ENCODE measurements around the gene THOC6. TPM values are rescaled to one million over a fixed set of nuclear protein-coding genes. Genes with fewer than 3 reads are reported as not detected.

THOC6 gene
- total RNA-seq, 1 donor = 28.1 TPM

DNA sequence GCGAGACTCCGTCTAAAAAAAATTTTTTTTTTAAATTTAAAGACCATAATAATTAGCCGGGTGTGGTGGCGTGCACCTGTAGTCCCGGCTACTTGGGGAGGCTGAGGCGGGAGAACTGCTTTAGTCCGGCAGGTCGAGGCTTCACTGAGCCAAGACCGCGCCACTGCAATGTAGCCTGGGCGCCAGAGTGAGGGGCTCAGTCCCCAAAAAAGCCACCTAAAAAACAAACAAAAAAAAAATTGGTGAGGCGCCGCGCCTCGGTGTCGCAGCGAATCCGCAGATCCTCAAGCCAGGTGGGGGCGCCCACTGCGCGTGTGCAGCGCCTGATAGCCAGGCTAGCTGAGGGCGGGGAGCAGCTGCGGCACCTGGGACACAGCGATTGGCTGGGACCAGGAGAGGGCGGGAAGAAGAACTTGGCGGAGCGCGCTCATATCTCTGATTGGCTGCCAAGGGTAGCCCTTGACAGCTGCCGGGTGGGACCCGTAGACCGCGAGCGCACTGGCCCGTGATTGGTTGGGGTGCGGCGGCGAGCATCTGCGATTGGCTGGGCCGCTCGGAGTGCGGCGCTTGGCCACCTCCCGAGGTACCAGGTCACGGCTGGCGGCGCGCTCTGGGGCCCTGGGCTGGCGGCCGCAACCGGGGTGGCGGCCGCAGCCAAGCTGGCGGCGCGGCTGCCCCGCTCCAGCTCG is 20.1 kb upstream of the THOC6 start:
- peak overlapping the region; percentile 9 for H3K4me3 ChIP-seq (ENCODE audit: low read depth, low read length)
- peak; percentile 45 for TF ChIP-seq CTCF (IDR thresholded peaks at IDR 0.05; ENCODE audit: insufficient read depth, low read depth, low read length)
- DNase-seq (ENCODE audit: low read depth) = peak; percentile 99

DNA sequence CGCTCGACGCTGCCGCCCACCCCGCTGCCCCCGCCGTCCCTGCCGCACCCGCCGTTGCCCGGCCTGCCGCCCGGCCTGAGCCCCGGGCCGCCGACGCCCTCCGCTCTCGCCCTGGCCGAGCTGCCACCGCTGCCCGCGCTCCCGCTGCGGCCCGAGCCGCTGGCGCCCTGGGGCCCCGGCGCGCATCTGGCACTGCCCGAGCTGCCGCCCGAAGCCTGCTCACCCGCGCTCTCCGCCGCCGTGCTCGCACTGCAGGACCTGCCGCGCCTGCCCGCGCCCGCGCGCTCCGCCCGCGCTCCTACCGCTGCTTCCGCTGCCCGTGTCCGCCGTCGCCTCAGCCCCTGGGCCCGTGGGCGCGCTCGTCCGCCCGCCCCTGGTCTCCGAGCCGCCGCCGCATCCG is 19.5 kb upstream of the THOC6 start:
- no peak for DNase-seq (ENCODE audit: low read depth)
- TF ChIP-seq CTCF (IDR thresholded peaks at IDR 0.05; ENCODE audit: insufficient read depth, low read depth, low read length) = no peak
- peak overlapping the region; percentile 12 for H3K4me3 ChIP-seq (ENCODE audit: low read depth, low read length)

GRCh38 chr16:3004781-3005284 is 19.0 kb upstream of the THOC6 start:
- peak overlapping the region; percentile 41 for H3K4me3 ChIP-seq (ENCODE audit: low read depth, low read length)
- DNase-seq (ENCODE audit: low read depth) = no peak
- TF ChIP-seq CTCF (IDR thresholded peaks at IDR 0.05; ENCODE audit: insufficient read depth, low read depth, low read length) = no peak

- no peak overlapping the region for H3K4me3 ChIP-seq (ENCODE audit: low read depth, low read length)
- DNase-seq (ENCODE audit: low read depth) = no peak
- TF ChIP-seq CTCF (IDR thresholded peaks at IDR 0.05; ENCODE audit: insufficient read depth, low read depth, low read length) = no peak
Measured at GRCh38 chr16:3007059-3007956, 16.5 kb upstream of the THOC6 start.

DNA sequence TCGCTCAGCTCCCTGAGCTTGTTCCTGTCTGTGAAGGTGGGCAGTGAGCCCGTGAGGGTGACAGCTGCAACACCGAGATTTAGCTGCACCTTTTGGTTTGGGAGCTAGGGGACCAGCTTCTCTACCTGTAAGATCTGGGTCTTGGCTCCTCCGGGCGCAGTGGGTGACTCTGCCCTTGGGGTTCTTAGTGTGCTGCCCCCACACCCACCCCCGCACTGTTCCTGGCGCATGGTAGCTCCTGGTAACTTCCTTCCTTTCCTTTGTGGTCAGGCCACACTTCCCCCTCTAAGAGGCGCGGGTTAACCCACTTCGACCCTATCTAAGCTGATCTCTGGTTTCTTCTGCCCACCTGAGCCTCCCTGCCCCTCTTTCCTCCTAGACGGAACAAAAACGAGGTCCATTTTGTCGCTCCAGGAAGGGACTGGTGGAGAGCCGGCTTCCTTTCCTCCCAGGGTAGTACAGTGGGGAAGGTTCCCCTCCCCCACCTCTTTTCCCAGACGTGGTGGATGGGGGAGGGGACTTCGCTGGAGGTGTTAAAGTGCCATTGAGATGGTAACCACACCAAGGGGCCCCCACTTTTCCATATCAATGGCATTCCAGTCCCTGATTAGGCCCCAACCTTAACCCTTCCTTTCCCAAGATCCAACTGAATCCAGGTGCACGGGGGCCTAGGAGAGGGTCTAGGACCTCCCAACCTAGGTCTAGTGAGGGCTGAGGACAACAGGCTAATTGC is 15.7 kb upstream of the THOC6 start:
- DNase-seq (ENCODE audit: low read depth) = no peak
- TF ChIP-seq CTCF (IDR thresholded peaks at IDR 0.05; ENCODE audit: insufficient read depth, low read depth, low read length) = no peak
- no peak overlapping the region for H3K4me3 ChIP-seq (ENCODE audit: low read depth, low read length)

DNA sequence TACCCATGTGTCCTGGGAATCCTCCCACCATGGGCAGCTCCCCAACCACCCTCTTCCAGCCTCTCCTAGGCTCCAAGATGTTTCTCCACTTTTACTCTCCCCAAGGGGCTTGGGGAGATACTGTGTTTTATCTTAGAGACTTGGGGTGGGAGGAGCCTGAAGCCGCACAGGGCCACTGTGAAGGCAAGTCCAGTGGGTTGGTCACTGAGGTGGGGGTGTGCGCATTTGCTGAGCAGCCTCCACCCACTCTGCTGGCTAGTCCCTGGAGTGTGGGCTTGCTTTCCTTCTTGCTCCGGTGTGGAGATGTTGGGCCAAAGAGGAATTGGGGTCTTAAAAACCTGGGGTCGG is 15.2 kb upstream of the THOC6 start:
- no peak for TF ChIP-seq CTCF (IDR thresholded peaks at IDR 0.05; ENCODE audit: insufficient read depth, low read depth, low read length)
- no peak for DNase-seq (ENCODE audit: low read depth)
- H3K4me3 ChIP-seq (ENCODE audit: low read depth, low read length) = no peak overlapping the region
